Measurements from ENCODE around the gene SARS1.

Gene SARS1

GRCh38 chr1:109277434-109278204, 63.9 kb downstream of the SARS1 start:
- ChIA-PET CTCF (interaction anchor here (0.5 to 1.9 kb wide), 11 partner anchors 8 to 733 kb away, joined by 3 to 12 read pairs (median 4); partner anchors contain the start of gene SORT1), POLR2A (ENCODE audit: low non-redundant PET) (no interaction called here)
- peak overlapping the region; percentile 89 for H3K27ac ChIP-seq
- DNase-seq (ENCODE audit: low spot score) = peak; percentile 55
- TF ChIP-seq CTCF (conservative IDR thresholded peaks at IDR 0.05; ENCODE audit: low read depth) = peak; percentile 87

- CTCF ChIA-PET = interaction anchor here (0.6 to 1.3 kb wide), 3 partner anchors 8 to 25 kb away, joined by 3 read pairs; no protein-coding TSS in a partner anchor
- peak overlapping the region; percentile 89 for H3K27ac ChIP-seq
- DNase-seq (ENCODE audit: low spot score) = no peak
- POLR2A ChIA-PET (ENCODE audit: low non-redundant PET) = no interaction called here
- TF ChIP-seq CTCF (conservative IDR thresholded peaks at IDR 0.05; ENCODE audit: low read depth) = no peak
Observed at GRCh38 chr1:109279615-109280278, 66.0 kb downstream of the SARS1 start.

- TF ChIP-seq CTCF (conservative IDR thresholded peaks at IDR 0.05; ENCODE audit: low read depth) = no peak
- H3K27ac ChIP-seq = peak overlapping the region; percentile 89; the same call in 1 of the 2 replicates
- ChIA-PET CTCF (interaction anchor here (1.3 kb wide), 1 partner anchor 26 kb away, joined by 3 read pairs; no protein-coding TSS in a partner anchor), POLR2A (ENCODE audit: low non-redundant PET) (interaction anchor here (0.6 kb wide), 1 partner anchor 118 kb away, joined by 7 read pairs; no protein-coding TSS in a partner anchor)
- no peak for DNase-seq (ENCODE audit: low spot score)
Observed at GRCh38 chr1:109280862-109281261, 67.1 kb downstream of the SARS1 start.

- DNase-seq (ENCODE audit: low spot score) = no peak
- peak overlapping the region; percentile 91 for H3K27ac ChIP-seq
- ChIA-PET CTCF (no interaction called here), POLR2A (ENCODE audit: low non-redundant PET) (interaction anchor here (0.6 kb wide), 1 partner anchor 117 kb away, joined by 7 read pairs; no protein-coding TSS in a partner anchor)
- TF ChIP-seq CTCF (conservative IDR thresholded peaks at IDR 0.05; ENCODE audit: low read depth) = no peak
Observed at GRCh38 chr1:109281680-109282496, 68.2 kb downstream of the SARS1 start.

GRCh38 chr1:109282497-109282951, 68.8 kb downstream of the SARS1 start:
- POLR2A ChIA-PET (ENCODE audit: low non-redundant PET) = interaction anchor here (0.5 kb wide), 1 partner anchor 97 kb away, joined by 3 read pairs; no protein-coding TSS in a partner anchor
- peak overlapping the region; percentile 91 for H3K27ac ChIP-seq
- no peak for DNase-seq (ENCODE audit: low spot score)
- TF ChIP-seq CTCF (conservative IDR thresholded peaks at IDR 0.05; ENCODE audit: low read depth) = no peak
- CTCF ChIA-PET = interaction anchor here (1.1 kb wide), 1 partner anchor 28 kb away, joined by 5 read pairs; no protein-coding TSS in a partner anchor

Measured in RWPE1 (cell line).